ENCODE measurements around the gene WDR41.
A peak's percentile ranks its signal among the peaks of the same experiment; 100 is the strongest.
"Not testable (repeated sequence)": the region's sequence is repeated elsewhere in the genome, so short reads cannot be mapped to it uniquely, and the experiment has no call there.

WDR41 gene

GRCh38 chr5:77491783-77492652 is at the start of gene WDR41:
TSS of gene WDR41 (minus strand) at chr5:77492316. CDS start at chr5:77492220, 96 bp downstream.
- peak; percentile 97 for TF ChIP-seq CTCF (IDR thresholded peaks at IDR 0.05)
- TF ChIP-seq ZFX (IDR thresholded peaks at IDR 0.05; ENCODE audit: borderline replicate concordance), result no peak
- peak within 1 kb of the TSS; percentile 71 for H3K27ac ChIP-seq

- H3K27ac ChIP-seq, result no peak overlapping the region
- TF ChIP-seq ZFX (IDR thresholded peaks at IDR 0.05; ENCODE audit: borderline replicate concordance) (no peak), CTCF (IDR thresholded peaks at IDR 0.05) (no peak)
Observed at GRCh38 chr5:77531297-77531696, 39.2 kb upstream of the WDR41 start.

- no peak overlapping the region for H3K27ac ChIP-seq
- TF ChIP-seq CTCF (IDR thresholded peaks at IDR 0.05) (peak; percentile 64), ZFX (IDR thresholded peaks at IDR 0.05; ENCODE audit: borderline replicate concordance) (no peak)
Observed at GRCh38 chr5:77518304-77518703, 26.2 kb upstream of the WDR41 start.

- TF ChIP-seq CTCF (IDR thresholded peaks at IDR 0.05) (no peak), ZFX (IDR thresholded peaks at IDR 0.05; ENCODE audit: borderline replicate concordance) (no peak)
- no peak overlapping the region for H3K27ac ChIP-seq
Observed at GRCh38 chr5:77514457-77514856, 22.3 kb upstream of the WDR41 start.

GRCh38 chr5:77513321-77513720 is 21.2 kb upstream of the WDR41 start:
- H3K27ac ChIP-seq, result no peak overlapping the region
- no peak for TF ChIP-seq ZFX (IDR thresholded peaks at IDR 0.05; ENCODE audit: borderline replicate concordance)
- TF ChIP-seq CTCF (IDR thresholded peaks at IDR 0.05), result no peak

GRCh38 chr5:77501132-77501531 is 9.0 kb upstream of the WDR41 start:
- not testable (repeated sequence) for H3K27ac ChIP-seq

GRCh38 chr5:77499973-77500372 is 7.9 kb upstream of the WDR41 start:
- no peak overlapping the region for H3K27ac ChIP-seq
- TF ChIP-seq CTCF (IDR thresholded peaks at IDR 0.05), result no peak

All from 22Rv1 (cell line).